HepG2 (cell line): ENCODE measurements around the gene PRR30. TPM values are rescaled to one million over a fixed set of nuclear protein-coding genes. Genes with fewer than 3 reads are reported as not detected.

Experiments
- EED ChIP-seq: sonication (generic); formaldehyde crosslinking; IDR thresholded peaks from 2 replicates; pipeline ENCODE4 v1.5.0; 2020; ENCODE audit warnings: mild to moderate bottlenecking, missing genetic modification reagents
- ELF3 ChIP-seq: IDR thresholded peaks from 2 replicates; pipeline ENCODE4 v1.6.1; 2016; ENCODE audit warnings: missing genetic modification reagents, missing compliant biosample characterization
- MNT ChIP-seq: fragments of 450-650 bp; IDR thresholded peaks from 2 replicates; pipeline ENCODE4 v1.6.1; 2016
- NFKB2 ChIP-seq: sonication (generic); formaldehyde crosslinking; IDR thresholded peaks from 2 replicates; pipeline ENCODE4 v1.4.0; 2020; ENCODE audit warnings: missing genetic modification reagents, borderline replicate concordance
- PRDM15 ChIP-seq: sonication (generic); formaldehyde crosslinking; IDR thresholded peaks from 2 replicates; pipeline ENCODE4 v1.4.0; 2020; ENCODE audit warnings: missing genetic modification reagents
- RERE ChIP-seq: IDR thresholded peaks from 2 replicates; pipeline ENCODE4 v1.6.1; 2016; ENCODE audit warnings: low read depth, missing genetic modification reagents, missing compliant biosample characterization
- ZNF276 ChIP-seq: sonication (generic); formaldehyde crosslinking; IDR thresholded peaks from 2 replicates; pipeline ENCODE4 v1.4.0; 2020; ENCODE audit warnings: mild to moderate bottlenecking, low read depth, missing genetic modification reagents
- ZNF34 ChIP-seq: sonication (generic); formaldehyde crosslinking; IDR thresholded peaks from 2 replicates; pipeline ENCODE4 v1.4.0; 2020; ENCODE audit warnings: mild to moderate bottlenecking, missing genetic modification reagents, borderline replicate concordance
- ZNF503 ChIP-seq: sonication (generic); formaldehyde crosslinking; IDR thresholded peaks from 2 replicates; pipeline ENCODE4 v1.4.0; 2020; ENCODE audit warnings: missing genetic modification reagents
- ZNF512 ChIP-seq: sonication (generic); formaldehyde crosslinking; IDR thresholded peaks from 2 replicates; pipeline ENCODE4 v1.4.0; 2020; ENCODE audit warnings: mild to moderate bottlenecking, missing genetic modification reagents
- ZNF850 ChIP-seq: sonication (generic); formaldehyde crosslinking; conservative IDR thresholded peaks from 2 replicates; pipeline ENCODE4 v1.9.0; 2021; ENCODE audit warnings: mild to moderate bottlenecking, missing genetic modification reagents
- polyA plus RNA-seq, 8 experiments: library from polyadenylated mRNA; depleted of rRNA in 3 of 8; stranded (reverse) in 7 of 8; unstranded in 1 of 8; fragments of >200 nt; fragmentation: Illumina TruSeq in 4 of 8; extraction: Trizol in 4 of 8; gene quantifications; 2 replicates each; pipeline versions ENCODE4 v1.2.1 to v1.2.3, GENCODE V29; 2011 to 2016; ENCODE audit warnings: low read depth in 4 of 8, missing spikeins in 1 of 8, mixed read lengths in 1 of 8; ENCODE audit not compliant: insufficient read depth in 1 of 8
- total RNA-seq, 5 experiments: library from RNA; depleted of rRNA; stranded (reverse); fragments of >200 nt; fragmentation: Illumina TruSeq; extraction: Trizol; gene quantifications; 2 replicates each; pipeline ENCODE4 v1.2.3, GENCODE V29; 2016; ENCODE audit warnings: low read depth in 1 of 5

Gene PRR30
- total and polyA plus RNA-seq, 2 of the 13 experiments (the other 11 are each of a cell fraction or from before 2014, with no cell fraction given) = not detected

- TF ChIP-seq ZNF512 (CRISPR knock-in tag) (no peak), PRDM15 (CRISPR knock-in tag) (peak; percentile 87), NFKB2 (CRISPR knock-in tag) (peak; percentile 26; the same call in 1 of the 2 replicates), MNT (no peak), ZNF276 (CRISPR knock-in tag) (no peak), RERE (no peak), ZNF503 (CRISPR knock-in tag) (no peak), EED (CRISPR knock-in tag) (no peak), ELF3 (CRISPR knock-in tag) (no peak), ZNF850 (no peak), ZNF34 (CRISPR knock-in tag) (no peak)
Measured at GRCh38 chr2:27089111-27089954, 49.9 kb downstream of the PRR30 start (continued).
